22Rv1 (cell line): Measurements from ENCODE around the gene ANXA3.

Experiments used
- CTCF ChIP-seq: fragments of 450-650 bp; IDR thresholded peaks from 2 replicates; pipeline ENCODE4 v1.5.1; 2017; ENCODE audit warnings: mild to moderate bottlenecking
- ZFX ChIP-seq: fragments of 450-650 bp; IDR thresholded peaks from 2 replicates; pipeline ENCODE4 v1.6.1; 2017; ENCODE audit warnings: antibody characterized with exemption, borderline replicate concordance

GRCh38 chr4:78533854-78534253, 17.7 kb upstream of the ANXA3 start:
- TF ChIP-seq CTCF (no peak), ZFX (no peak)
